ENCODE results near the gene LANCL2. TPM values are rescaled to one million over a fixed set of nuclear protein-coding genes. Genes with fewer than 3 reads are reported as not detected.
"Not testable (repeated sequence)": the region's sequence is repeated elsewhere in the genome, so short reads cannot be mapped to it uniquely, and the experiment has no call there.

Gene LANCL2
- total RNA-seq, 4 donors from 2014 or later, result 16.9 to 59.3 (median 34.5) TPM

- TF ChIP-seq CTCF (IDR thresholded peaks at IDR 0.05) (no peak), POLR2A (IDR thresholded peaks at IDR 0.05) (no peak)
- no peaks in the 10 kb centered on the region for H3K27me3 ChIP-seq
- DNase-seq, result no peak
- no peak overlapping the region for H3K4me3 ChIP-seq
- H3K27ac ChIP-seq, result no peak overlapping the region
- H3K9me3 ChIP-seq, result no peaks in the 10 kb centered on the region
- no peaks in the 10 kb centered on the region for H3K4me1 ChIP-seq
- H3K36me3 ChIP-seq, result no peaks in the 10 kb centered on the region
Measured at GRCh38 chr7:55350281-55350680, 14.9 kb upstream of the LANCL2 start.

- no peaks in the 10 kb centered on the region for H3K9me3 ChIP-seq
- H3K27me3 ChIP-seq, result no peaks in the 10 kb centered on the region
- no peak for TF ChIP-seq CTCF (IDR thresholded peaks at IDR 0.05)
- no peak overlapping the region for H3K4me3 ChIP-seq
- no peaks in the 10 kb centered on the region for H3K4me1 ChIP-seq
- no peak for DNase-seq
- no peak overlapping the region for H3K27ac ChIP-seq
- no peaks in the 10 kb centered on the region for H3K36me3 ChIP-seq
Measured at GRCh38 chr7:55351263-55351662, 13.9 kb upstream of the LANCL2 start.

GRCh38 chr7:55352947-55353273 is 12.2 kb upstream of the LANCL2 start:
- H3K4me1 ChIP-seq, H3K27ac ChIP-seq, H3K9me3 ChIP-seq, DNase-seq, H3K27me3 ChIP-seq, H3K4me3 ChIP-seq, H3K36me3 ChIP-seq: not testable (repeated sequence)

- DNase-seq, result no peak
- no peaks in the 10 kb centered on the region for H3K36me3 ChIP-seq
- H3K4me1 ChIP-seq, result peaks cover 0 to 7% (median 0%) of the 10 kb centered on the region in 4 donors
- no peak overlapping the region for H3K27ac ChIP-seq
- H3K9me3 ChIP-seq, result no peaks in the 10 kb centered on the region
- no peak overlapping the region for H3K4me3 ChIP-seq
- no peak for TF ChIP-seq CTCF (IDR thresholded peaks at IDR 0.05)
- no peak for TF ChIP-seq POLR2A (IDR thresholded peaks at IDR 0.05)
- no peaks in the 10 kb centered on the region for H3K27me3 ChIP-seq
Measured at GRCh38 chr7:55360486-55360885, 4.7 kb upstream of the LANCL2 start.

- TF ChIP-seq POLR2A (IDR thresholded peaks at IDR 0.05) (no peak), CTCF (IDR thresholded peaks at IDR 0.05) (no peak)
- H3K36me3 ChIP-seq, result no peaks in the 10 kb centered on the region
Measured at GRCh38 chr7:55361560-55361959, 3.6 kb upstream of the LANCL2 start.

GRCh38 chr7:55362927-55363326 is 2.2 kb upstream of the LANCL2 start:
- no peak overlapping the region for H3K27ac ChIP-seq
- no peaks in the 10 kb centered on the region for H3K27me3 ChIP-seq
- TF ChIP-seq POLR2A (IDR thresholded peaks at IDR 0.05), result no peak
- peaks cover 0 to 19% (median 2%) of the 10 kb centered on the region in 4 donors for H3K4me1 ChIP-seq
- H3K36me3 ChIP-seq, result no peaks in the 10 kb centered on the region
- no peak for DNase-seq
- H3K9me3 ChIP-seq, result no peaks in the 10 kb centered on the region
- H3K4me3 ChIP-seq, result no peak overlapping the region

More at GRCh38 chr7:55361560-55361959, 3.6 kb upstream of the LANCL2 start:
- Histone ChIP-seq H3K27me3 (no peaks in the 10 kb centered on the region), H3K9me3 (no peaks in the 10 kb centered on the region), H3K4me1 (peaks cover 0 to 7% (median 0%) of the 10 kb centered on the region in 4 donors), H3K27ac (no peak overlapping the region), H3K4me3 (no peak overlapping the region)
- no peak for DNase-seq

GRCh38 chr7:55363386-55364170 is 1.6 kb upstream of the LANCL2 start:
- H3K4me1 ChIP-seq, result peaks cover 0 to 21% (median 2%) of the 10 kb centered on the region in 4 donors
- H3K4me3 ChIP-seq, result no peak overlapping the region
- no peaks in the 10 kb centered on the region for H3K36me3 ChIP-seq
- no peak for DNase-seq
- TF ChIP-seq CTCF (IDR thresholded peaks at IDR 0.05), result no peak
- no peak for TF ChIP-seq POLR2A (IDR thresholded peaks at IDR 0.05)
- no peaks in the 10 kb centered on the region for H3K9me3 ChIP-seq
- no peak overlapping the region for H3K27ac ChIP-seq
- no peaks in the 10 kb centered on the region for H3K27me3 ChIP-seq
